Measurements from ENCODE around the gene YES1.

- TF ChIP-seq ZNF274 (IDR thresholded peaks at IDR 0.05; ENCODE audit: low read depth, low read length) (no peak), YY1 (IDR thresholded peaks at IDR 0.05; ENCODE audit: insufficient read depth, insufficient read length) (no peak), SUZ12 (IDR thresholded peaks at IDR 0.05; ENCODE audit: extremely low read depth, insufficient read depth, insufficient read length) (no peak)
Observed at GRCh38 chr18:834082-834720, 22.2 kb upstream of the YES1 start.
